Thyroid gland (tissue), 4 donors: Measurements from ENCODE around the gene TMEM255B. TPM values are rescaled to one million over a fixed set of nuclear protein-coding genes. Genes with fewer than 3 reads are reported as not detected.

Experiments
- DNase-seq, 2 donors: peaks; one replicate each; pipeline ENCODE4 v3.0.0-alpha.2; 2019
- H3K27ac ChIP-seq, 3 donors: fragments of 200-600 bp; sonication (generic); 1 replicate in 2 of 3; 2 replicates in 1 of 3; pipeline ENCODE4 v1.5.1; 2016 to 2019; ENCODE audit warnings: mild to moderate bottlenecking in 1 of 3, moderate library complexity in 1 of 3
- H3K27me3 ChIP-seq: fragments of 200-600 bp; sonication (generic); one replicate; pipeline ENCODE4 v1.5.1; 2019
- H3K36me3 ChIP-seq, 2 donors: fragments of 200-600 bp; sonication (generic); one replicate each; pipeline ENCODE4 v1.5.1; 2016 to 2019
- H3K4me1 ChIP-seq, 2 donors: fragments of 200-600 bp; sonication (generic); one replicate each; pipeline ENCODE4 v1.5.1; 2017 to 2019
- H3K4me3 ChIP-seq, 3 donors: fragments of 200-600 bp; sonication (generic); replicated peaks in 1 of 3; 1 replicate in 2 of 3; 2 replicates in 1 of 3; pipeline ENCODE4 v1.5.1; 2016; ENCODE audit warnings: mild to moderate bottlenecking in 1 of 3
- H3K9me3 ChIP-seq: fragments of 200-600 bp; sonication (generic); one replicate; pipeline ENCODE4 v1.5.1; 2017
- POLR2A ChIP-seq, 2 donors: fragments of 450-650 bp; IDR thresholded peaks; one replicate each; pipeline ENCODE4 v1.6.1; 2017; ENCODE audit warnings: antibody characterized with exemption in 2 of 2, mild to moderate bottlenecking in 2 of 2, moderate library complexity in 1 of 2
- WGBS, 2 donors: methylation state at CpG; one replicate each; pipeline ENCODE4 v1.1.5; 2017; 5-methylcytosine and 5-hydroxymethylcytosine counted together
- intact Hi-C: fragments of 100-400 bp; cut with DNase I; formaldehyde crosslinking; loops from one replicate; pipeline ENCODE4 v1.15.1; 2023
- total RNA-seq, 4 donors: library from RNA; depleted of rRNA; stranded (reverse); fragments of >200 nt; gene quantifications; one replicate each; pipeline ENCODE4 v1.2.3, GENCODE V29; 2016
- TF ChIP-seq, protein P1 (sequence below), 6 experiments: fragments of 200-600 bp in 3 of 6; fragments of 450-650 bp in 3 of 6; sonication (generic) in 3 of 6; IDR thresholded peaks; one replicate each; pipeline ENCODE4 v1.5.1; 2016 to 2019; ENCODE audit warnings: antibody characterized with exemption in 6 of 6, mild to moderate bottlenecking in 2 of 6, inconsistent platforms in 1 of 6, moderate library complexity in 1 of 6

Gene TMEM255B
- total RNA-seq, 4 donors from 2014 or later = 6.1 to 9.2 (median 8.3) TPM

DNA sequence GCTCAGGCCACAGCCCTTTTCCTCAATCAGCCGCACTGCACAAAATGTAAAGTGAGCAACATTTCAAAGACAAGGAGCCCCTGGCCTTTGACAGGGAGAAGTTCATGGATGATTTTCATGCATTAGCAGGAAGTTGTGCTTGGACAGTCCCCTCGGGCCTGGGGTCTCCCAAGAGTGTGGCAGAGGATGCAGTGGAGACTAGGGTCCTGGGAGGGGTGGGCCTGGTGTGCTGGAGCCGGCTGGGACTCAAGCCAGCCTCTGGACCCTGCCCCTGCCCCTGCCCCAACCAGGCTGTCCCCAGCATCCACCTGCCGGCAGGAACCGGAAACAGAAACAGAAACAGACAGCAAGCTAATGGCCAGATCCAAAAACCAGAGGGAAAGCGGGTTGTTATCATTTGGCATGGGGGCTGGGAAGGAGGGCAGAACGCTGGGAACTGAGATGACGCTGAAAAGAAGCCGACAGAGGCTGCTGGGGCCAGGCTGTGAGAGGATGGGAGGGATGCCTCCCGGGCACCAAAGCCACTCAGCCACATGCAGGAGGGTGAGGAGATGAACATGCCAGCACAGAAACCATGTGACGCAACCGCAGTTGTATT is 102.5 kb downstream of the TMEM255B start:
- no peaks in the 10 kb centered on the region for H3K27me3 ChIP-seq
- H3K4me1 ChIP-seq = peaks cover 27 to 43% of the 10 kb centered on the region in 2 donors
- no peaks in the 10 kb centered on the region for H3K36me3 ChIP-seq
- intact Hi-C loops = no loop called here
- no peak overlapping the region for H3K4me3 ChIP-seq
- no peaks in the 10 kb centered on the region for H3K9me3 ChIP-seq
- TF ChIP-seq, protein P1, sequence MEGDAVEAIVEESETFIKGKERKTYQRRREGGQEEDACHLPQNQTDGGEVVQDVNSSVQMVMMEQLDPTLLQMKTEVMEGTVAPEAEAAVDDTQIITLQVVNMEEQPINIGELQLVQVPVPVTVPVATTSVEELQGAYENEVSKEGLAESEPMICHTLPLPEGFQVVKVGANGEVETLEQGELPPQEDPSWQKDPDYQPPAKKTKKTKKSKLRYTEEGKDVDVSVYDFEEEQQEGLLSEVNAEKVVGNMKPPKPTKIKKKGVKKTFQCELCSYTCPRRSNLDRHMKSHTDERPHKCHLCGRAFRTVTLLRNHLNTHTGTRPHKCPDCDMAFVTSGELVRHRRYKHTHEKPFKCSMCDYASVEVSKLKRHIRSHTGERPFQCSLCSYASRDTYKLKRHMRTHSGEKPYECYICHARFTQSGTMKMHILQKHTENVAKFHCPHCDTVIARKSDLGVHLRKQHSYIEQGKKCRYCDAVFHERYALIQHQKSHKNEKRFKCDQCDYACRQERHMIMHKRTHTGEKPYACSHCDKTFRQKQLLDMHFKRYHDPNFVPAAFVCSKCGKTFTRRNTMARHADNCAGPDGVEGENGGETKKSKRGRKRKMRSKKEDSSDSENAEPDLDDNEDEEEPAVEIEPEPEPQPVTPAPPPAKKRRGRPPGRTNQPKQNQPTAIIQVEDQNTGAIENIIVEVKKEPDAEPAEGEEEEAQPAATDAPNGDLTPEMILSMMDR (IDR thresholded peaks at IDR 0.05) = no peak
- TF ChIP-seq POLR2A (IDR thresholded peaks at IDR 0.05) = no peak
- DNase-seq = no peak
- 77 to 83% methylated on average over 12 of the region's 12 CpGs for WGBS, 2 donors
- H3K27ac ChIP-seq = no peak overlapping the region

- H3K4me3 ChIP-seq = peak overlapping the region in 2 of 3 donors; percentile 75 to 76
- peak overlapping the region; percentile 84 to 95 (median 89) for H3K27ac ChIP-seq
- no peak for DNase-seq
- 71 to 75% methylated on average over 22 to 26 of the region's 31 CpGs for WGBS, 2 donors
- no peaks in the 10 kb centered on the region for H3K36me3 ChIP-seq
- no peaks in the 10 kb centered on the region for H3K9me3 ChIP-seq
- intact Hi-C loops = no loop called here
- H3K27me3 ChIP-seq = no peaks in the 10 kb centered on the region
- TF ChIP-seq, protein P1 (IDR thresholded peaks at IDR 0.05) = no peak
- no peak for TF ChIP-seq POLR2A (IDR thresholded peaks at IDR 0.05)
- H3K4me1 ChIP-seq = peaks cover 19 to 36% of the 10 kb centered on the region in 2 donors
These were observed 103.3 kb downstream of the TMEM255B start for GRCh38 chr13:113862191-113862930.

GRCh38 chr13:113862931-113863523 is 104.0 kb downstream of the TMEM255B start:
- intact Hi-C loops = no loop called here
- Histone ChIP-seq H3K9me3 (no peaks in the 10 kb centered on the region), H3K36me3 (no peaks in the 10 kb centered on the region), H3K4me3 (peak overlapping the region; percentile 32 to 76 (median 75)), H3K27me3 (no peaks in the 10 kb centered on the region), H3K27ac (peak overlapping the region; percentile 84 to 95 (median 89)), H3K4me1 (peaks cover 18 to 36% of the 10 kb centered on the region in 2 donors)
- peak in 1 of 2 donors; percentile 62 for TF ChIP-seq POLR2A (IDR thresholded peaks at IDR 0.05)
- TF ChIP-seq, protein P1 (IDR thresholded peaks at IDR 0.05) = no peak
- DNase-seq = peak; percentile 74 to 77
- 1% methylated on average over 33 of the region's 60 CpGs; no CpG with 5 or more reads in 1 of the 2 donors for WGBS, 2 donors

DNA sequence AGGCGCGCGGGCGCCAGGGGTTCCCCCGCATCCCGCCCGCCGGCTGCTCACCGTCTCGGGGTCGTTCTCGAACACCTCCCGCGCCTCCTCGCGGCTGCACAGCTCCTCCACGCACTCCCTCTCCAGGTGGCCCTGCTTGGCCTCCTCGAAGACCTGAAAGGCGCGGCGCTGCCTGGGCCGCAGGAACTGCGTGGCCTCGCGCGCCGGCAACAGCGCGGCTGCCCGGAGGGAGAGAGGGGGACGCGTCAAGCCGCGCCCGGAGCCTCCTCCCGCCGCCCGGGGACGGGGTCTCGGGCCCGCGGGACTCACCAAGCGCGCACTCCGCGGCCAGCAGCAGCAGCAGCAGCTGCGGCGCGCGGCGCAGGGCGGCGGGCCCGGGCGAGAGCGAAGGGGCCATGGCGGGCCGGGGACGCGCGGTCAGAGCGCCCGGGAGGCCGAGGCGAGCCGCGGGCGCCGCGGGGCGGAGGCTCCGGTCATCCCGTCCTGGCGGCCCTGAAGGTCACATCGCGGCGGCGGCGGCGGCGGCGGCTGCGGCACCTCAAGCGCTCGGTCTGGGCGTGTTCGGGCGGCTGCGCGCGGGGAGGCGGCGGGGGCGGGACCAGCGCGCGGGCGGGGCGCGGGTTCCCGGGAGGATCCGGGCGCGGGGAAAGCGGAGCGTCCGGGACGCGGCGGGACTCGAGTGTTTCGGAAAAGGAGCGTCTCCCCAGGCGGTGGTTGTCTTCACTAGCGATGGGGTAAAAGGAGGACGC is 104.7 kb downstream of the TMEM255B start, which contains the start of gene GAS6:
TSS of gene GAS6 (minus strand) at position 553 of the 749 bp plus-strand sequence. CDS start at position 397, 156 bp downstream.
- TF ChIP-seq, protein P1 (IDR thresholded peaks at IDR 0.05) = peak in 1 of 6 experiments; percentile 4
- peak in 1 of 2 donors; percentile 73 for TF ChIP-seq POLR2A (IDR thresholded peaks at IDR 0.05)
- peak; percentile 68 to 74 for DNase-seq
- peak within 1 kb of the TSS; percentile 32 to 76 (median 75) for H3K4me3 ChIP-seq
- WGBS, 2 donors = 0 to 1% methylated on average over 5 to 25 of the region's 116 CpGs
- H3K27me3 ChIP-seq = no peaks in the 10 kb centered on the region
- intact Hi-C loops = no loop called here
- no peaks in the 10 kb centered on the region for H3K36me3 ChIP-seq
- H3K27ac ChIP-seq = peak within 1 kb of the TSS; percentile 84 to 95 (median 89)
- H3K4me1 ChIP-seq = peaks cover 18 to 36% of the 10 kb centered on the region in 2 donors
- H3K9me3 ChIP-seq = no peaks in the 10 kb centered on the region
